Limb (tissue), 2 donors: ENCODE results near the gene TPD52L1.
A peak's percentile ranks its signal among the peaks of the same experiment; 100 is the strongest.

Experiments
- DNase-seq, 2 donors: peaks; one replicate each; pipeline ENCODE4 v3.0.0-alpha.2; 2016; ENCODE audit errors: extremely low spot score in 2 of 2

Gene TPD52L1

DNA sequence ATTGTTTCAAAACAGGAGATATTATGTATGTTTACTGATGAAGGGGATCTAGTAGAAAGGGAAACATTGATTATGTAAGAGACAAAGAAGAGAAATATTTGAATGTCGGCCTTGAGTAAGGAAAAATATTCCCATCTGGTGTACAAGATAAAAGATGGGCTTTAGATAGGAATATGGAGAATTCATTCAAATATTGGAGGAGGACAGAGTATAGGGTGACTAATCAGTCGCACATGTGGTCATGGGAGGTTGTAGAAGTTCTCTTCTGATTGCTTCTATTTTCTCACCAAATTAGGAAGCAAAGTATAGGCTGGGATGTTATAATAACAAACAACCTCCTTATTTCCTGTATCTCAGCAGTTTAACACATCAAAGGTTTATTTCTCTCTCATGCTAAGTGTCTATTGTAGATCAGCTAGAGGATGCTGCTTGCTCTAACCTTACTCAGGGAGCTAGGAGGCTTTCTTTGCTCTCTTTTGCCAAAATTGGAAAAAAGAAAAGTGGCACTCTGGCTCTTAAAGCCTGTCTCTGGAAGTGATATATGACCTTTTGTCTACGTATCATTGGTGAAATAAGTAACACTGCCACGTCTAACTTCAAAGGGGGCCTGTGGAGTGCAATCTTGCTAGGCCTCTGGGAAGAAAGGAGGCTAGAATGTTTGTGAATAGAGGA lies 149.4 kb downstream of the TPD52L1 start:
- DNase-seq = no peak

DNA sequence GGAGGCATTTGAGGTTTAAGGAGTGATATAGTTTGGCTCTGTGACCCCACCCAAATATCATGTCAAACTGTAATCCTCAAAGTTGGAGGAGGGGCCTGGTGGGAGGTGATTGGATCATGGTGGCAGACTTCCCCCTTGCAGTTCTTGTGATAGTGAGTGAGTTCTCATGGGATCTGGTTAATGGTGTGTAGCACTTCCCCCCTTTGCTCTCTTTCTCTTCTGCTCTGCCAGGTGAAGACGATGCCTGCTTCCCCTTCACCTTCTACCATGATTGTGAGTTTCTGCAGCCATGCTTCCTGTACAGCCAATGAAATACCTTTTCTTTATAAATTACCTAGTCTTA lies 149.9 kb downstream of the TPD52L1 start:
- DNase-seq = no peak

GRCh38 chr6:125304970-125305660 lies 151.5 kb downstream of the TPD52L1 start:
- DNase-seq = no peak

DNA sequence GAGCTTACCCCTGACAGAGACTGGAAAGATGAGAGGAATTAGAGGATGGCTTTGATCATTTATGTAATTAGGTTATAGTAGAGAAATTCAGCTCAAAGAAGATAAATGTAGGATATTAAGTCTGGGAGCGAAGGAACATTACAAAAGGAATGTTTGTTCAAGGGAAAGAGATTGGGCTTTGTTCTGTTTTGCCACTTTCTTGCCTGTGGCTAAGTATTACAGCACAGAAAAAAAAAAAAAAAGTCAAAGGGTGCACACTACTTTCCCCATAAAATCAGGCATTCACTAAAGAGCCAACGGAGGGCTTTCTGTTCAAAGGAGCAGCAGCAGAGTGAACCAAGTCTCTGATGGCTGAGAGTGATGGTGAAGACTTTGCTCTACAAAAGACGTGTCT lies 153.2 kb downstream of the TPD52L1 start:
- DNase-seq = no peak

DNA sequence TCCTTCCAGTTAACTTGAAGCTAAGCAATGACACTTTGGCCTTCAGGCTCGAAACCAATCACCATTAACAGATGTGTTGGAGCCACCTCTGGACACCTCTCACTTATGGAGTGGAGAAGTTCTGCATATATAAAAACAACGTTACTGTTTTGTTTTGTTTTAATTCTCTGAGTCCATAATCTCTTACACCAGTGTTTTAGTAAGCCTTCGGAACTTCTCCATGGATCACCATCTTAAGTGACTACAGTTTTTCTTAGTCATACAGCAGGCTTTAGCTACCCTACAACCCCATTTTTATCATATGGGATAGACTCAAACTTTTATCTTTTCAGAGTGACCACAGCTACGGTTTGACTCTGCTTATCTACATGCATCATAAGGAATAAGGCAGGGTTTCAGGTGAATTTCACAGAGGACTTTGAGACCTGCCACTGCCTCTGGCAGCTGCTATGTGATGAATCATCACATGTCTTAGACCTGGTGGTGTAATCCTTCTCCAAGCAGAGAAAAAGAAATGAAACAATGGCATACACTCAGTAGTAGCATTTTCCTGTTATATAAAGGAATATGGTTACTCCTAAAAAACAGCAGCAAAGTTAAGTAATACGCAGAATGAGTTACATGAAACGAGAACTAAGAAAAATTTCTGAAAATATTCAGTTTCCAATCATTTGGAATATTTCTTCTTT lies 153.7 kb downstream of the TPD52L1 start:
- DNase-seq = no peak

DNA sequence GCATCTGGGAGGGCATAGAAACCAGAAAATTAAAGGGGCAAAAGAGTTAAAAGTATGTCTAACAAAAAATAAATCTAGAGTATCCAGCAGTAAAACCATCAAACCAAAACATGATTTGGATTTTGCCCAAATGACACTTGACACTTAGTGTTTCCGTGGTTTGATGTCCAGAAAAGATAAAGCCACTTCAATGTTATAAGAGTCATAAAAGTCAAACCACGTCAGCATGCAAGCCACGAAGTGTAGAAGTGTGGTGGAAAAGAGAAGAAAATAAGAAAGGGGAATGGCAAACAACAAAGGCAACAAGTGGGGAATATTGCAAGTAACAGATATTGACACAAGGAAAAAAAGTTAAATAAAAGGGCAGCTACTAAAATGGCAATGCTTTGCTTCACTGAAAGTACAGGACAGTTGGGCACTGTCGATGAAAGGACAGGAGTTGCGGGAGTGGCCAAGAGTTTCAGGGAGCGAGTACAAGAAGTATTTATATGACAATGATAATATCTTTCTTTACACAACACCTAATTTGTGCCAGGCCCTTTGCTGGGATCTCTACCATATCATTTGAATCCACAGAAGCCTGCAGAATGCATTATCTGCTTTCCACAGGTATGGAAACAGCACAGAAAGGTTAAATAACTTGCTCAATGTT lies 154.5 kb downstream of the TPD52L1 start:
- DNase-seq = no peak

DNA sequence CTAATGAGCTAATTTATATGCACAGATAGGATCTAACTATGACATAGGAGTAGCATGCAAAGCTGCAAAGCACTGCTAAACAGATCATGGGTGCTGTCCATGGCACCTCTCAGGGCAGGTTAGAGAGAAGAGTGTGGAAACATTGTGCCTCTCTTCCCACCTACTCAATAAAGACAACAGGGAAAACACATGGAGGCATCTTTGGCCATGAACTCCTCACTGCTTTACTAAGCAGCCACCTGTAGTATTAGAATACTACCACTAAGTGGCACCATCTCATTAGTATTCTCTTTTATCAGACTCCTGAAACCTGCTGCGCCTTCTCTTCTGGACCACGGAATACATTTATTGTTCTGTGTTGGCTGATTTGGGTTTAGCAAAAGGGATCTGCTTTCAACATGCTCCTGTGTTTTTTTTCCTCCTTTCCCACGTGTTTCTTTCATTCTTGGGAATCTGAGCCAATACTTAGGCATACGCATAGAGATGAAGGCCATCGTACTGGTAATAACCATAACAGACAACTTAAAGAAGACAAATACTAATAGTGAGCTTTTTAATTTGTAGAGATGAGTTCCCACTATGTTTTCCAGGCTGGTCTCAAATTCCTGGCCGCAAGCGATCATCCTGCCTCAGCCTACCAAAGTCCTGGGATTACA lies 157.5 kb downstream of the TPD52L1 start:
- DNase-seq = peak; percentile 32 to 80

GRCh38 chr6:125312478-125312877 lies 158.9 kb downstream of the TPD52L1 start:
- DNase-seq = no peak

DNA sequence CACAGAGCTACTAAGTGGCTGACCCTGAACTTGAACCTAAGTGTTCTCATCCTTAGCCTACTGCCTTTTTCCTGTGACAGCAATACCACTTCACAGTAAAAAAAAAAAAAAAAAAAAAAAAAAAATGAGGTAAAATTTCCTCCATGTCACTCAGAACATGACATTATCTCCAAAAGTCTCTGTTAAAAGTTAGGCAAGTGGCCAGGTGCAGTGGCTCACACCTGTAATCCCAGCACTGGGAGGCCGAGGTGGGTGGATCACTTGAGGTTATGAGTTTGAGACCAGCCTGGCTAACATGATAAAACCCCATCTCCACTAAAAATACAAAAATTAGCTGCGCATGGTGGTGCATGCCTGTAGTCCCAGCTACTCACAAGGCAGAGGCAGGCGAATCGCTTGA lies 159.4 kb downstream of the TPD52L1 start:
- no peak for DNase-seq
